Pons (tissue), 1 donor: ENCODE data around the gene ERI2.
"Not testable (repeated sequence)": the region's sequence is repeated elsewhere in the genome, so short reads cannot be mapped to it uniquely, and the experiment has no call there.

Source experiments
- DNase-seq: peaks from one replicate; pipeline ENCODE4 v3.0.0-alpha.2; 2016; ENCODE audit warnings: low spot score

ERI2 gene

GRCh38 chr16:20764448-20764847 is 41.8 kb downstream of the ERI2 start:
- not testable (repeated sequence) for DNase-seq

- DNase-seq = peak; percentile 78
Measured at GRCh38 chr16:20763461-20764232, 42.6 kb downstream of the ERI2 start, which contains the start of gene ACSM3. ACSM3 (plus strand) TSS chr16:20764014; CDS start chr16:20770035, 6,021 bp downstream.

GRCh38 chr16:20762404-20763123 is 43.7 kb downstream of the ERI2 start:
- DNase-seq = no peak

GRCh38 chr16:20761175-20761574 is 45.1 kb downstream of the ERI2 start:
- DNase-seq = no peak

GRCh38 chr16:20760346-20760745 is 45.9 kb downstream of the ERI2 start:
- DNase-seq = no peak

GRCh38 chr16:20755799-20756198 is 50.5 kb downstream of the ERI2 start:
- not testable (repeated sequence) for DNase-seq

- no peak for DNase-seq
Measured at GRCh38 chr16:20755238-20755637, 51.0 kb downstream of the ERI2 start.

GRCh38 chr16:20753727-20754126 is 52.5 kb downstream of the ERI2 start:
- no peak for DNase-seq

GRCh38 chr16:20750558-20750957 is 55.7 kb downstream of the ERI2 start:
- DNase-seq = no peak

- DNase-seq = no peak
Measured at GRCh38 chr16:20749474-20749873, 56.8 kb downstream of the ERI2 start.

- no peak for DNase-seq
Measured at GRCh38 chr16:20747030-20747816, 59.0 kb downstream of the ERI2 start.

- DNase-seq = no peak
Measured at GRCh38 chr16:20746461-20746860, 59.8 kb downstream of the ERI2 start.
